ENCODE results near the gene CCR6.

The CCR6 gene

DNA sequence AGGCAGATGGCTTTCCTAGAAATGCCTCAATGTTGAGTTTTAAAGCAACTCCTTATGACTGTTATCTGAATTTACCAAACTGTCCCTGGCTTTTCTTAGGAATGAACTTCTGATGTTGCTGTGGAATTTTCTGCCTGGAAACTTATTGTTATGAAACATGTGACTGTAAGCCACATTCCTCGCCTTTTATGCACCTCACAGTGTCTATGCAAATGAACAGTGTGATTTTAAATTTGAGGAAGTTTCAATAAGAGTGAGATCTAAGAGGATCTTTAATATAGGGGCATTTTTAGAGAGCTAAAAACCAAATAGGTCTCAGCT lies 2.4 kb upstream of the CCR6 start:
- DNase-seq (ENCODE audit: low read depth), result no peak

DNA sequence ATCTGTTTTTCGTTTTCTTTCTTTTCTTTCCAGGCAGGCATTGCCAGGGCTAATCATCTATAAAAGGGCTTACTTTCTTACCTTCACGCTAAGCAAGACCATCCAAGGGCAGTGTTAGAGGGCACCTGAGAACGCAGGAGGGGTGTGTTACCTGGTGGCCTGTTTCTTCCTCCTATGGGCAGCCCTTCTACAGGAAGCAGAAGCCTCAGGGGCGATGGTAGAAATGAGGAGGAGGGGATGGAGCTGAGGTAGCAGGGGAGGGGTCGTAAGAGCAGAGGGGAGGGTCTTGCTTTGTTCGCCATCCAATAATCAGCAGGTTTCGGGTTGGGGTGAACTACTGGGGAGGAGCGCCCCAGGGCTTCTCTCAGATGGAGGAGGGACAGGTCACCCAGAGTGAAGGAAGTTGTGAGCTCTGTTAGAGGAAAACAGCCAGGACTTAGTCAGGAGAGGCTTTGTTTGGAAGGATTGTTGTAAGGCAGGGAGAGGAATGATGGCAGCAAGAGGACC lies 1.5 kb upstream of the CCR6 start:
- DNase-seq (ENCODE audit: low read depth), result no peak

DNA sequence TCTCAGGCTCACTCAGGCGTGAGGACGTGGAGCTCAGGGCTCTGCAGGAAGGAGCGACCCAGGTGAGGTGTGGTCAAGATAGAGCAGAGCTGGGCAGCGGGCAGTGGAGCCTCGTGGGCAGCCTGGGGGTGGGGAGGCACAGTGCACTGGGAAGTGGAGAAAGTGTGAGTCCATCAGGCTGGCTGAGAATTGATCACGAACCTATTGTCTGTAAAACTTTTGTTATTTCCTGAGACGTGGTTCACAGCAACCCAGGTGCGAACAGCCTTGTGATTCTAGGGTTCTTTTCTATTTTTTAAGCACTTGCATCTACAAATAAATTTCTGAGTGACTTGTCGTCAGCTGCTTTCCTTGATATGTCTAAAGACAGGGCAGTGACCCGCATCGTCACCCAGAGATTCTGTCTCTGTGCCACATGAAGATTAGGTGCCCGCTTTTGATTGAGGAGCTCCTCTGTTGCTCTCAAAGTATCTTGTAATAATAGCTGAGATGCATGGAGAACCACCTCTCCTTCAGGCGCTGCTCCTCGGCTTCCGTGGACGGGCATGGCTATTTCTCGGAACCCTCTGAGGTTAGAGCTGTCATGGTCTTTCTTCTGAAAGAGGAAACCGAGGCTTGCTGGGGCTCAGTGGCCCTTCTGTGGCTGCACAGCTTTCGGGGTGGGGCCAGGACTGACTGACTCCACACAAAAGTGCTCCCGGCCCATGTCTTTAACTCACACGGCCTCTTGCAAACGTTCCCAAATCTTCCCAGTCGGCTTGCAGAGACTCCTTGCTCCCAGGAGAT lies 662 bp upstream of the CCR6 start:
- no peak for DNase-seq (ENCODE audit: low read depth)

DNA sequence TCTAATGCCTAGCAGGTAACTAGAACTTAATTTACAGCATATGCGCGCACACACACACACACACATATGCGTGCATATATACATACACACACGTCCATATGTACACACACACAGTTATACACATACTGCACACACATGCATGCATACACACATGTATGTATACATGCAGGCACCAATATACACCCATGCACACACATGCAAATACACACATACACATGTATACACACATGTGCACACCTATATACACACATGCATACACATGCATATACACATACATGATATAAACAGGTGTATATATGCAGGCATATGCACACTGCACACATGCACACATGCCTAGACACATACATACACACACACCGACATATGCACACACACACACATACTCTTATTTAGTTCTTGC lies 1.9 kb downstream of the CCR6 start:
- no peak for DNase-seq (ENCODE audit: low read depth)

DNA sequence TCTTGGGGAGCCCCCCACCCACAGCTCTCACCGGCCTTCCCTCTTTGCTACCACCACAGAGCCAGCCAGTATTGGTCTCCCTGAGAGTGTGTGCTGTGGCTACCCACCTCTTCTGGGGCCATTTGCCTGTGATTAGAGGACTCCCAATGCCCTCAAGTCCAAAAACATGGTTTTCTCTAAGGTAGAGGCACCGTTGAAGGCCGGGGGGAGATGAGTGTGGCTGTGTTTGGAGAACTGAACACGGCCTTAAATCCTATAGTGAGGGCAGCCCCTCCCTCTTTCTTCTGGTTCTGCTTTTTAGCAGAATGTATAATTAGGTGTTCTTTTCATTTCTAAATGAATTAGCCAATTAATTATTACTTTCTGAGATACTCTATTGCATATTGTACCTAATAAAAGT lies 2.5 kb downstream of the CCR6 start:
- no peak for DNase-seq (ENCODE audit: low read depth)

DNA sequence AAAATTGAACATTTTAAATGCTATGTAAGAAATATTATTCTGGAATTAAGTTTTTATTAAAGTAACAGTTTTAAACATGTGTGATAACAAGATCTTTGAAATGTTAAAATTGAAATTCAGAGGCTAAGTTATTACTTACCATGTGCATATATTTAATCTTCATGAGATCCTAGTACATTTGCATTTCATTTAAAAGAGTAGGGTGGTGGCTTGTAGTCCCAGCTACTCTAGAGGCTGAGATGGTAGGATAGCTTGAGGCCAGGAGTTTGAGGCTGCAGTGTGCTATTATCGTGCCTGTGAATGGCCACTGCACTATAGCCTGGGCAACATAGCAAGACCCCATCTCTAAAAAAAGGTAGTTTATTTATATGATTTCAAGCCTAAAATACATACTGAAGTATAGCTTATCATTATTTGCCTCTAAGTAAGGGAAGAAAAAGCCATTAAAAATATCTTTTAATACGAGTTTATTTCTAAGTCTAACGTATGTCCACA lies 3.0 kb downstream of the CCR6 start:
- no peak for DNase-seq (ENCODE audit: low read depth)

DNA sequence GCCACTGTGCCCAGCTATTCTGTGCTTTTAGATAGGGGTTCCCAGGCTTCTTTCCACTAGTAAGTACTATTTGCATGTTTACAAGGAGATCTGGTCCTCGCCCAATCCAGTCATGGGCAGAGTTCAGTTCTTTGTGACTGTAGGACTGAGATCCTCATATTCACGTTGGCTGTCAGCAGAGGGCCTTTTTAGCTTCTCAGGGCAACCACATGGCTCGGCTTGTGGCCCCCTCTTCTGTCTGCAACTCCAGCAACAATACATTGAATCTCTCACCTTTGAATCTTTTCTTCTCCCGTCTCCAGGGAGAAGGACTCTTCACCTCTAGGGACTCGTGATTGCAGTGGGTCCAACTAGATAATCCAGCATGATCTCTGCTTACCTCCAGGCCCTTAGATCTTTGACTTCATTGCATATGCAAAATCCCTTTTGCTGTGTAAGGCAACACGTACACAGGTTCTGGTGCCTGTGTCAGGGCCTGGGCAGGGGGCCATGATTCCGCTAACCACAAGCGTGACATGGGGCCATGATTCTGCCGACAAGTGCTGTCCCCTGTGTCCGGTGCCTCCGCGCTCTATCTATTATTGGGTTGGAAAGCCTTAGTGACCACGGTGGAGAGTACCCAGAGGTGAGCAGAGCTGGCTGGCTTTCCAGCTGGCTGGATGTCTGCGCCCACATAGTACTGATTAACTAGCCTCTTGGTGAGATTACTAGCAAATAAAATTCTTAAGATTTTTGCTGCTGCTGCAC lies 5.1 kb downstream of the CCR6 start:
- DNase-seq (ENCODE audit: low read depth), result no peak

DNA sequence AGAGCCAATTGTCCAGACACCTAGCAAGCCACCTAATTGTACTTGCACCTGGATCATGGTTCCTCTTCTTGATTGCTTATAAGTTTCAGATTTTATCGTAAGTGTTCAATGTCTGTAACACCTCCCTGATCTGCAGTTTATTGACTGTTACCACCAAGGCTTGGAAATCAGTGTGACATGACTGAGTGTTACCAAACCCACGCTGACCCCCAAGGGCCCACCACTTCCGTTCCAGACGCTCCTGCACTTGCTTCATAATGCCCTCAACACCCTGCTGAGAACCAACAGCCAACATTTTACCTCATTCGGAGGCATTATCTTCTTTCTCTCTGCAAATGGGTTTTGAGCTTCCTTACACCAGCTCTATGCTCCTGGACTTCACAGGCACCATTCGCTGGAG lies 6.3 kb downstream of the CCR6 start:
- no peak for DNase-seq (ENCODE audit: low read depth)

DNA sequence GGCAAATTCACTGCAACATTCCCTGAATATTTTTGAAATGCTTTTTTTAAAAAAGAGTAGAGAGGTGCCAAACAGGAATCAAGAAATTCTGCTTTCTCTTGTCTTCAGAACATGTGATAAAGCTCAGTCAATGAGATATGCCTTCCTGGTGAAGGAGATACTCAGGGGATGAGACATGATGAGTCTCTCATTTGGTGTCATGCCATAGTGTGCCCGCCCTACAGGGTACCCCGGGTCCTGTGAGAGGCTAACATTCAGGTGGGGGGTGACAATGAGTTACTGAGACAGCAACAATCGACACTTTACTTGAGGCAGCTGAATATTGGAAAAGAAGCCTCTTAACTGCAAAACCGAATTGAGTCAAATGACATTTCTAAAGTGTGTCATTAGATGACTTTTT lies 6.7 kb downstream of the CCR6 start:
- no peak for DNase-seq (ENCODE audit: low read depth)

DNA sequence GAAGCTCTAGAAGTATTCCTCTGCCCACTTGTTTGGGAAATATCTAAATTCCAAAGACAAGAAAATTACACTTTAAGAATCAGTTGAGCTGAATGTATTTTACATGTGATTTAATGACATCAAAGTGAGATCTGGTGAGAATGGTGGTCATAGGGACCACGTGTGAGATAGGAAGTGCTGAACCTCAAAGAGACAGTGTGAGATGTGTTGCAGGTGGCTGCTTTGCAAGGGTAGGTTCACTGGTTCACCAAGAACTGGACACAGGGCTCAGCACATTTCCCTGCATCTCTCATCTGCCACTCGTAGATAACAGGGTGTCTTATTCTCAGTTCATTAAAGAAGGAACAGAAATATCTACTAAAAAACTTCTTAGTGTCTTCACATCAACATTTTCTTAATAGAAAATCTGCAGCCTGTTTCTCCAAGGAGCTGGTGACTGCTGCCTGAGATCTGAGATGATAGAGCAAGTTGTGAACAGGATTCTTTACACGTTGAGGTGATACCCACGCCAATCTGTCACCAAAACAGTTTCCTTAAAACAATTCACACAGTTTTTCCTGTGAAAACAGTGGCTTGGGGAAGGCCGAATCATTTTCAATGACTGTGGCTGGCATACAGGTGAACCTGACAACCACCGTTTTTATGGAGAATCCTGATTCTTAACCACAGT lies 7.2 kb downstream of the CCR6 start:
- DNase-seq (ENCODE audit: low read depth), result no peak

DNA sequence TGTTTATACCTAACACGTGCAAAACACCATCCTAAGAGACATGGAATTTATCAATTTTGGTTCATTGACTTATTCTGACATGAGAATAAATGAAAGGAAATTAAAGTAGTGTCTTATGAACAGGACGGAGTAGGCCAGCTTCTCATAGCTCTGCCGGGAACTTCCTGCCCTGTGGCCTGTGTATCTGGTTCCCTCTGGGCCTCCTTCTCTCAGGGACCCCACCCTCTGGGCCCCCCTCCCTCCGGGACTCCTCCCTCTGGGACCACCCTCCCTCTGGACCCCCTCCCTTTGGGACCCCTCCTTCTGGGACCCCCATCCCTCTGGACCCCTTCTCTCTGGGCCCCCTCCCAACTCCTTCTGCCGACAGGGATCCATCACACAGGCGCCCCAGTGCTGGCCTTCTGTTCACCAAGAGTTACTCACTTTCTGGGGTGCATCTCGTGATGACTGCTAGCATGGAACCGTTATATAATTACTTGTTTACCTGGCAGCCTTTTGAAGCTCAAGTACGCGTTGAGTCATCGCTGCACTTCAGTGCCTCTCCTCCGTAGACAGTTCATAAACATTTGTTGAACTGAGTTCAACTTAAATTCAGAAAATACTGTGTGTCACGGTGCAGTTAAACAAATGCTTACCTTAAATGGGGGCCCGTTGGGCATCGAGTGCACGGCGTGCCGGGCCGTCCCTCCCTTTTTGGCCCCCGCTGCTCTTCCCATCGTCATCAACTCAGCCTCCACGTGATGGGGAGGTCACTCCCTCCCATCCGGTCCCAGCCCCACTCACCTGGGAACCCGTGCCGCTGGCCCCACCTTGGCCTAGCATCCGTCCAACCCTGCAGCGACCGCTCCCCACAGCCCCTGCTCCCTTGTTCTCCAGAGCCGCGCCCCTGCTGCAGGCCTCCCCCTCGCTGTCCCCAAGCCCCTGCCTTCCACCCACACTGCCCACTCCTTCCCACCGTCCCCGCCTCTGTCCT lies 8.1 kb downstream of the CCR6 start:
- no peak for DNase-seq (ENCODE audit: low read depth)

DNA sequence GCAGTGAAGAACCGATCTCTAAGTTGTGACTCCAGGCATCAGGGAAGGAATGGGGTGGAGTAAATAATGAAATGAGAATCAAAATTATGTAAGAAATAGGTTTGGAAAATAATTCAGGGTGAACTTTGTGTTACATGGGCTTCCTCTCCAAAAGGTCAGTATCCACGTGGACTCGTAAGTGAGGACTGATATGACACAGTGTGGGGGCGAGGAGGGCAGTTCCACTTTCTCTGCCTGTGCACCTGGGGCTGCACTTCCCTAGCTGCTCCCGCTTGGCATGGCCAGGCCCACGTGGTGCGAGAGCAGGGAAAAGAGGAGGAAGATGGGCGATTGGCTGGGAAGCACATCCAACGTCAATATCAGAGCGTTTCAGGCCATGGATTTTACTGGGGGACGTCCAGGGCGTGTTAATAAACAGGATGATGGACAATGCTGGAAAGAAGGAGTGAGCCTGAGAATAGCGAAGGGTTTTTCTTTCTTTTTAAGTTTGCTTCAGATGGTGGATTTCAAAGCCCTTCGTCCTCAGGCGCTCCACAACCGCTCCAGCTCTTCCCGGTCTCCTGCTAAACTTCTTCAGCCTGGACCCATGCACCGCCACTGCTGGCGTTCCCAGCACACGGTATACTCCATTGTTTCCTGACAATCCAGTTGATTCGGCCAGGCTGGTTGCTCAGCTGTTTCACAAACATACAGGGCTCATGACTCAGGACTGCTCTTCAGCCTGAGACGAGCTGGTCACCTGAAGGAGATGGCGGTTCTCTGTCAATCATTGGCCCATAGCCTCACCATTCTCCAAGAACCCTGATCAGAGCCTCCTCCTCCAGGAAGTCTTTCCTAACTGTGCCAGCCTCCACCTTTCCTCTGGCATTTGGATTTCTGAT lies 11.8 kb downstream of the CCR6 start:
- DNase-seq (ENCODE audit: low read depth), result no peak

DNA sequence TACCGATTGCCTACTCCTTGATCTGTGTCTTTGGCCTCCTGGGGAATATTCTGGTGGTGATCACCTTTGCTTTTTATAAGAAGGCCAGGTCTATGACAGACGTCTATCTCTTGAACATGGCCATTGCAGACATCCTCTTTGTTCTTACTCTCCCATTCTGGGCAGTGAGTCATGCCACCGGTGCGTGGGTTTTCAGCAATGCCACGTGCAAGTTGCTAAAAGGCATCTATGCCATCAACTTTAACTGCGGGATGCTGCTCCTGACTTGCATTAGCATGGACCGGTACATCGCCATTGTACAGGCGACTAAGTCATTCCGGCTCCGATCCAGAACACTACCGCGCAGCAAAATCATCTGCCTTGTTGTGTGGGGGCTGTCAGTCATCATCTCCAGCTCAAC lies 13.5 kb downstream of the CCR6 start:
- no peak for DNase-seq (ENCODE audit: low read depth)

DNA sequence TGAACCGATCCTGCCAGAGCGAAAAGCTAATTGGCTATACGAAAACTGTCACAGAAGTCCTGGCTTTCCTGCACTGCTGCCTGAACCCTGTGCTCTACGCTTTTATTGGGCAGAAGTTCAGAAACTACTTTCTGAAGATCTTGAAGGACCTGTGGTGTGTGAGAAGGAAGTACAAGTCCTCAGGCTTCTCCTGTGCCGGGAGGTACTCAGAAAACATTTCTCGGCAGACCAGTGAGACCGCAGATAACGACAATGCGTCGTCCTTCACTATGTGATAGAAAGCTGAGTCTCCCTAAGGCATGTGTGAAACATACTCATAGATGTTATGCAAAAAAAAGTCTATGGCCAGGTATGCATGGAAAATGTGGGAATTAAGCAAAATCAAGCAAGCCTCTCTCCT lies 14.2 kb downstream of the CCR6 start:
- DNase-seq (ENCODE audit: low read depth), result no peak

DNA sequence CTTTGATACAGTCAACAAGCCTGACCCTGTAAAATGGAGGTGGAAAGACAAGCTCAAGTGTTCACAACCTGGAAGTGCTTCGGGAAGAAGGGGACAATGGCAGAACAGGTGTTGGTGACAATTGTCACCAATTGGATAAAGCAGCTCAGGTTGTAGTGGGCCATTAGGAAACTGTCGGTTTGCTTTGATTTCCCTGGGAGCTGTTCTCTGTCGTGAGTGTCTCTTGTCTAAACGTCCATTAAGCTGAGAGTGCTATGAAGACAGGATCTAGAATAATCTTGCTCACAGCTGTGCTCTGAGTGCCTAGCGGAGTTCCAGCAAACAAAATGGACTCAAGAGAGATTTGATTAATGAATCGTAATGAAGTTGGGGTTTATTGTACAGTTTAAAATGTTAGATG lies 15.0 kb downstream of the CCR6 start:
- no peak for DNase-seq (ENCODE audit: low read depth)

DNA sequence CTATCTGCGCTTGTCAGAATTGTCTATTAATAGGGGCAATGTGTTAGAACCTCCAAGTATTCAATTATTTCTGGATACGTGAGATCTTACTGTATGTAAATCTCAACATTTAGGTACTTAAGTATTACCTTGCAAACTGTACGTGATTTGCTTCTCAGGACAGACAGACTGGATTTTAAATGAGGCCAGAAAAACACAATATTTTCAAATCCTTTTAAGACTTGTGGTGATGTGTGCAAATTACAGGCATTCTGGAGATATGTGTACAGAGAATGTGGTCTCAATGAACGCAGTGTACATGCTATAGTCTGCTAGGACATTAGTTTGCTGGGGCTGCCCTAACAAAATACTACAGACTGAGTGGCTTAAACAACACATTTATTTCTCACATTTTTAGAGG lies 16.9 kb downstream of the CCR6 start:
- DNase-seq (ENCODE audit: low read depth), result no peak

DNA sequence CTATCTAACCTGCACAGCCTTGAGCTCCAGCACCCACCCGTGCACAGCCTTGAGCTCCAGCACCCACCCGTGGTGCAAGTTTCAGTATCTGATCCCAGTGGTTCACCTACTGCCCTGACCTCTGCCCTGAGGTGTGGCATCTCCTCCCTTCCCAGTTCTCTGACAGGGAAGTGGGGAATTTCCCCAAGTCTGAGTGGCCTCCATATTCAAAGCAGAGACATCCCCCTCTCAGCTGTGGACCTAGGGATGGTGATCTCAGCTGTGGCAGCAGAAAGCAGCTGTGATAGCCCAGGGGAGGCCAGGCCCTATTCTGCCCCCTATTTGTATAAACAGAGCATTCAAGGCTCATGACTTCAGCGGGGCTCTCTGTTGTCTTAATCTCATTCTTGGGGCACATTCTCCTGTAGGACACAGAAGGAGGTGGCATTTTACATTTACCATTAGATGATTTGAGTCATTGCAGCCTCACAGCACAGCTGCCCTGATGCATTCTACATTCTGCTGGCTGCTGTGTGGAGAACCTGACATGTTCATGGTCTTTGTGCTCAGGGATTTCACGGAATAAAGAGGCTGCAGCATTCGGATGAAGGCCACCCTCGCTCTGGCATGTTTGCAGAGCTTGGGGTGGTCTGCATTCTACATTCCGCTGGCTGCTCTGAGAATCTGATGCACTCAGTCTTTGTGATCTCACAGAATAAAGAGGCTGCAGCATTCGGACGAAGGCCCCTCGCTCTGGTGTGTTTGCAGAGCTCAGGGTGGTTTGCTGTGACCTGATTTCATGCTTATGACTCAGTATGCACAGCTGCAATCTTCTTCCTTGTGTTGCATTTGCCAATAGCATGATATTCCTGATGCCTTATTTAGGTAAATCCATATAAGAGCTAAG lies 17.9 kb downstream of the CCR6 start:
- DNase-seq (ENCODE audit: low read depth), result no peak

DNA sequence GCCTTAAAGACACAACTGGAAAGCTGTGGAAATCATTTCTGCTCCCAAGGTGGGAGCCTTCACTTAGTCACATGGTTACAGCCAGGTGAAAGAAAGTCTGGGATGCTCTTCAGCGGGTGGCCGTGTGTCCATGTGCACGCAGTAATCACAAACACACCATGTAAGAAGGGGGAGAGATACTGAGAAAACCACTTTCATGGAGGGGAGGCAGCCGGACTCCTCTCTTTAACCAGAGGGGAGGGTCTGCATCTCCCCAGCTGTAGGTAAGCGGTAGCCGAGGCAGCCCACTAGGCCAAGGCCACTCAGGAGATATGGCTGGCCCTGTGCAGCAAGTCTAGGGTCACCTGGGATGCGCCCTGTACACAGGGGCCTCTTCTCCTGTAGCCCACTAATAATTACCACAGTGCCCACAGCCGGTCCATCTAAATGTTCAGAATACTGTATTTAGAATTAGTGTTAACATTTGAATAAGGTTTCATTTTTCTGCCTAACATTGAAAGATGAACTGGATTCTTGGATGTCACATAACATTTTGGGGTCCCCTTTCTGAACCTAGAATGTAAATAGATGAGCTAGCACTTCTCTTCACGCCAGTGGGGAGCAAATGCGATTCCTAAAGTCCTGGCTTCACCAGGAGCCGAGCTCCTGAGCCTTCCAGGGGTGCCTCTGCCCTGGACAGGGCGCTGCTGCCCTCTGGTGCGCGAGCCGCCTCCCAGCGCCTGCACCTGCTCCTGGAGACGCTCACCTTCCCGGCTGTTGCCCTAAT lies 19.0 kb downstream of the CCR6 start:
- no peak for DNase-seq (ENCODE audit: low read depth)

DNA sequence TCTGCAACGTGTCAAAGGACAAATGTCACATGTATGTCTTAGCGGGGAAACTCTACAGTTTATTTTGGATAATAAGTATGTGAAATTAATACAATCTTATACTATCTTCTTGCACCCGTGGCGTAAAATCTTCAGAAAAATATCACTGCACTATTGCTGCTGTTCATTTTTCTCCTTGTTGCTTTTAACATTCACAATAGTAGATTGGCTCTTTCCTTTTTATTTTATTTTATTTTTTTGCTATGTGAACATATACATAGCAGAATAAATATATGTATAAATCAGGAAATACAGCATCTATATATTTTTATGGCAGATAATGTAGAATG lies 19.5 kb downstream of the CCR6 start:
- no peak for DNase-seq (ENCODE audit: low read depth)

All from GM04504 (cell line).